Astrocyte (in vitro differentiated cells and primary cell): ENCODE measurements around the gene SLC47A1.

Experiments used
- EZH2 ChIP-seq: IDR thresholded peaks from 2 replicates; pipeline ENCODE4 v1.6.1; 2012; ENCODE audit warnings: mild to moderate bottlenecking, low read length, inconsistent platforms; ENCODE audit not compliant: insufficient read depth
- TF ChIP-seq, protein P1 (sequence below): IDR thresholded peaks from 2 replicates; pipeline ENCODE4 v1.5.1; 2011; ENCODE audit warnings: low read depth, mild to moderate bottlenecking, inconsistent platforms, low read length, moderate library complexity; ENCODE audit not compliant: insufficient read depth

DNA sequence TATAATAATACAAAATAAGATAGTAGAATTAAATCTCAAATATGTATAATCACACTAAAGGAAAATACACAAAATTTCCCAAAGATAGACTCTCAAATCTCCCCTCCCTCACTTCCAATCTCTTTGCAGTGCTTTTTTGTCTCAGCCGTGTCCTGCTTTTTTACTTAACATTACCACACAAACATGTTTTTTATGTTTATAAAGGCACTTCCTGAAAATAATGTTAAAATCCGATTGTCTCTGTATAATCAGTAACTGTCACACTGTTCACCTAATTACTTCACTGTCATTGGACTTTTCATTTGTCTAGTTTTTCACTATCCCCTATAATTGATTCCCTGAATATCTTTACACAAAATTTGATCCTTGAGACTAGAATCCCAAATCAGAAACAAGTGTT, 76.7 kb downstream of the SLC47A1 start:
- TF ChIP-seq, protein P1, sequence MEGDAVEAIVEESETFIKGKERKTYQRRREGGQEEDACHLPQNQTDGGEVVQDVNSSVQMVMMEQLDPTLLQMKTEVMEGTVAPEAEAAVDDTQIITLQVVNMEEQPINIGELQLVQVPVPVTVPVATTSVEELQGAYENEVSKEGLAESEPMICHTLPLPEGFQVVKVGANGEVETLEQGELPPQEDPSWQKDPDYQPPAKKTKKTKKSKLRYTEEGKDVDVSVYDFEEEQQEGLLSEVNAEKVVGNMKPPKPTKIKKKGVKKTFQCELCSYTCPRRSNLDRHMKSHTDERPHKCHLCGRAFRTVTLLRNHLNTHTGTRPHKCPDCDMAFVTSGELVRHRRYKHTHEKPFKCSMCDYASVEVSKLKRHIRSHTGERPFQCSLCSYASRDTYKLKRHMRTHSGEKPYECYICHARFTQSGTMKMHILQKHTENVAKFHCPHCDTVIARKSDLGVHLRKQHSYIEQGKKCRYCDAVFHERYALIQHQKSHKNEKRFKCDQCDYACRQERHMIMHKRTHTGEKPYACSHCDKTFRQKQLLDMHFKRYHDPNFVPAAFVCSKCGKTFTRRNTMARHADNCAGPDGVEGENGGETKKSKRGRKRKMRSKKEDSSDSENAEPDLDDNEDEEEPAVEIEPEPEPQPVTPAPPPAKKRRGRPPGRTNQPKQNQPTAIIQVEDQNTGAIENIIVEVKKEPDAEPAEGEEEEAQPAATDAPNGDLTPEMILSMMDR, result no peak
- no peak for TF ChIP-seq EZH2
